Measurements from ENCODE around the gene ATP13A2. TPM values are rescaled to one million over a fixed set of nuclear protein-coding genes. Genes with fewer than 3 reads are reported as not detected.

Gene ATP13A2
- total RNA-seq, 1 donor from 2014 or later = 25.0 TPM

GRCh38 chr1:17028662-17029188 is 17.0 kb upstream of the ATP13A2 start:
- DNase-seq (ENCODE audit: low read depth in 2 of 2) = no peak

GRCh38 chr1:17027900-17028299 is 16.2 kb upstream of the ATP13A2 start:
- DNase-seq (ENCODE audit: low read depth in 2 of 2) = no peak

- DNase-seq (ENCODE audit: low read depth in 2 of 2) = no peak
These were observed 15.7 kb upstream of the ATP13A2 start for GRCh38 chr1:17027403-17027802.

- no peak for DNase-seq (ENCODE audit: low read depth in 2 of 2)
These were observed 13.0 kb upstream of the ATP13A2 start for GRCh38 chr1:17024721-17025120.

- no peak for DNase-seq (ENCODE audit: low read depth in 2 of 2)
These were observed 11.8 kb upstream of the ATP13A2 start for GRCh38 chr1:17023573-17023972.

- DNase-seq (ENCODE audit: low read depth in 2 of 2) = no peak
These were observed 11.4 kb upstream of the ATP13A2 start for GRCh38 chr1:17023102-17023501.

- DNase-seq (ENCODE audit: low read depth in 2 of 2) = no peak
These were observed 10.2 kb upstream of the ATP13A2 start for GRCh38 chr1:17021896-17022295.

GRCh38 chr1:17020502-17020901 is 8.8 kb upstream of the ATP13A2 start:
- no peak for DNase-seq (ENCODE audit: low read depth in 2 of 2)

- no peak for DNase-seq (ENCODE audit: low read depth in 2 of 2)
These were observed 7.1 kb upstream of the ATP13A2 start for GRCh38 chr1:17018849-17019248.

- no peak for DNase-seq (ENCODE audit: low read depth in 2 of 2)
These were observed 5.7 kb upstream of the ATP13A2 start for GRCh38 chr1:17017435-17017834.

- DNase-seq (ENCODE audit: low read depth in 2 of 2) = peak in 1 of 2 donors; percentile 84
These were observed 4.6 kb upstream of the ATP13A2 start for GRCh38 chr1:17016317-17016661.

GRCh38 chr1:17014671-17015567 is 3.2 kb upstream of the ATP13A2 start:
- DNase-seq (ENCODE audit: low read depth in 2 of 2) = no peak

GRCh38 chr1:17013491-17014320 is 2.0 kb upstream of the ATP13A2 start:
- DNase-seq (ENCODE audit: low read depth in 2 of 2) = no peak

- no peak for DNase-seq (ENCODE audit: low read depth in 2 of 2)
These were observed 1.2 kb upstream of the ATP13A2 start for GRCh38 chr1:17012775-17013490.

- DNase-seq (ENCODE audit: low read depth in 2 of 2) = no peak
These were observed 663 bp downstream of the ATP13A2 start for GRCh38 chr1:17011092-17011438.

GRCh38 chr1:17009706-17010105 is 2.0 kb downstream of the ATP13A2 start:
- peak in 1 of 2 donors; percentile 18 for DNase-seq (ENCODE audit: low read depth in 2 of 2)

- no peak for DNase-seq (ENCODE audit: low read depth in 2 of 2)
These were observed 3.4 kb downstream of the ATP13A2 start for GRCh38 chr1:17008208-17008855.

- no peak for DNase-seq (ENCODE audit: low read depth in 2 of 2)
These were observed 4.6 kb downstream of the ATP13A2 start for GRCh38 chr1:17007121-17007520.

- DNase-seq (ENCODE audit: low read depth in 2 of 2) = no peak
These were observed 6.4 kb downstream of the ATP13A2 start for GRCh38 chr1:17005365-17005740.

- DNase-seq (ENCODE audit: low read depth in 2 of 2) = no peak
These were observed 7.0 kb downstream of the ATP13A2 start for GRCh38 chr1:17004466-17005364.
